ENCODE results near the gene PPP2R2B. TPM values are rescaled to one million over a fixed set of nuclear protein-coding genes. Genes with fewer than 3 reads are reported as not detected.

The PPP2R2B gene
- total and polyA plus RNA-seq, 2 of the 4 experiments (the other 2 are of a cell fraction), result not detected

DNA sequence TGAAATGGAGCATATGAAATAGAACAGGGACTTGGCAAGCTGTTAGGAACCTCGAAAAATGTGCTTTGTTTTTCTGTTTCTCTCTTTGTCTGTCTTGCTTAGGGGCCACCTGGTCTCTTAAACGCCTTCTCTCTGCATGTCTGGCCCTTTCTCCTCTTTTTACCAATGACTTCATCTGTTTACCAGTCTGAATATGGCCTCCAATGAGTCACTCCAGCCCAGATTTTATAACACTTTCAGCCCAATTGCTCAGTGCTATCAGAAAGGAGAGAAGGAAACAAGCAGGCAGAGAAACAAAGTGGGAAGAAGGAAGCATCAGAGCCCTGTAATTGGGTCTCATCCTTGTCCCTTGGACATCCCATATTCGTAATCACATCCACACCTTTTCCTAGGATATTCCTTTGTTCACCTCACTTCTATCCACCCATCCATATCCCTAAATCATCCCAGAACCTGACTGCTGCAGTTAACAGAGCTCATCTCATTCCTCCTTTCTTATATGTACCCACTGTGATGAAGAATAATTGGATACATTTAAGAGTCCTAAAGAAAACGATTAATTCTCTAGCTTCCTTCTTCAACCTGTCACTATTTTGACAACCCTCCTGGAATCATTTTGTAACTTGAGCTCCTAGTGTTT is 210.8 kb downstream of the PPP2R2B start:
- intact Hi-C loops (cut with micrococcal nuclease), result no loop called here
- H3K4ac ChIP-seq (ENCODE audit: low read depth, low read length), result no peak overlapping the region
- no peak overlapping the region for H2BK15ac ChIP-seq (ENCODE audit: low read depth, low read length)
- in situ Hi-C loops (cut with MboI; ENCODE audit: low sequenced_read_pairs), result no loop called here
- no peak for TF ChIP-seq SMC3 (IDR thresholded peaks at IDR 0.05; ENCODE audit: low read depth, low read length)
- TF ChIP-seq MAFK (IDR thresholded peaks at IDR 0.05; ENCODE audit: low read depth, low read length), result no peak
- TF ChIP-seq FOS (IDR thresholded peaks at IDR 0.05; ENCODE audit: low read depth, low read length), result peak; percentile 39; the same call in 1 of the 2 replicates
- TF ChIP-seq CEBPB (IDR thresholded peaks at IDR 0.05; ENCODE audit: low read depth, low read length), result no peak
- ATAC-seq (ENCODE audit: low read depth), result peak; percentile 56
- no peaks in the 10 kb centered on the region for H3K36me3 ChIP-seq (ENCODE audit: control insufficient read depth, insufficient read depth, low read length)
- 0 out of 2 replicates have a peak overlapping the region, but pooled peaks have one; percentile 45 for H3K4me2 ChIP-seq (ENCODE audit: low read depth, low read length)
- H3K23ac ChIP-seq (ENCODE audit: low read depth, low read length), result no peak overlapping the region
- no peak overlapping the region for H3K14ac ChIP-seq (replicated peaks; ENCODE audit: low read depth, low read length)
- H3K4me3 ChIP-seq (ENCODE audit: insufficient read depth, low read depth, low read length), result no peak overlapping the region
- no peak overlapping the region for H2AK9ac ChIP-seq (replicated peaks; ENCODE audit: low read depth, low read length, poor library complexity)
- DNase-seq, result peak; percentile 47
- H2AK5ac ChIP-seq (ENCODE audit: low read depth, low read length), result no peak overlapping the region
- H3K27me3 ChIP-seq (ENCODE audit: control insufficient read depth, insufficient read depth, low read length), result no peaks in the 10 kb centered on the region; the same call in 1 of the 2 replicates
- 0% methylated on average over 1 of the region's 4 CpGs; no CpG with 5 or more reads in 1 of the 2 experiments for WGBS, 2 experiments (ENCODE audit: extremely low coverage in 2 of 2, insufficient read length in 1 of 2)
- H2BK5ac ChIP-seq (ENCODE audit: low read depth, low read length, poor library complexity, severe bottlenecking), result no peak overlapping the region
- H3K4me1 ChIP-seq (ENCODE audit: control insufficient read depth, insufficient read depth, low read length), result no peaks in the 10 kb centered on the region
- H3K79me1 ChIP-seq (ENCODE audit: low read depth in 1 of 2, low read length in 2 of 2), result no peaks in the 10 kb centered on the region
- ChIA-PET POLR2A (ENCODE audit: unreplicated experiment) (no interaction called here), CTCF (no interaction called here)
- H4K91ac ChIP-seq (ENCODE audit: insufficient read depth, low read depth, low read length), result no peak overlapping the region
- no peaks in the 10 kb centered on the region for H3K9me3 ChIP-seq (ENCODE audit: control insufficient read depth, insufficient read depth, low read length)
- H2BK20ac ChIP-seq (ENCODE audit: low read depth, low read length), result no peak overlapping the region
- no peaks in the 10 kb centered on the region for H3K9me1 ChIP-seq (ENCODE audit: insufficient read depth, low read length)
- no peak overlapping the region for H3K18ac ChIP-seq (ENCODE audit: low read depth, low read length)
- H3K9ac ChIP-seq (ENCODE audit: low read depth, low read length), result no peak overlapping the region
- dilution Hi-C loops (cut with HindIII; ENCODE audit: low sequenced_read_pairs, unreplicated experiment), result no loop called here
- no peaks in the 10 kb centered on the region for H4K20me1 ChIP-seq (ENCODE audit: insufficient read depth, low read length)
- H4K8ac ChIP-seq (ENCODE audit: low read depth in 2 of 2, low read length in 2 of 2), result no peak overlapping the region
- H2AFZ ChIP-seq (replicated peaks; ENCODE audit: low read length, poor library complexity), result no peak overlapping the region
- H4K5ac ChIP-seq (ENCODE audit: low read depth, low read length), result no peak overlapping the region
- no peak overlapping the region for H3K56ac ChIP-seq (ENCODE audit: extremely low read depth, insufficient read depth, low read length)
- no TSS peak for BruUV-seq (replicated peaks)
- no peak overlapping the region for H3K27ac ChIP-seq (ENCODE audit: insufficient read depth, low read length)
- no peak overlapping the region for H2BK120ac ChIP-seq (ENCODE audit: low read depth, low read length)
